Measurements from ENCODE around the gene BEGAIN. TPM values are rescaled to one million over a fixed set of nuclear protein-coding genes. Genes with fewer than 3 reads are reported as not detected.

The BEGAIN gene
- total and polyA plus RNA-seq, 2 experiments from 2014 or later, result 1.4 to 2.5 TPM

DNA sequence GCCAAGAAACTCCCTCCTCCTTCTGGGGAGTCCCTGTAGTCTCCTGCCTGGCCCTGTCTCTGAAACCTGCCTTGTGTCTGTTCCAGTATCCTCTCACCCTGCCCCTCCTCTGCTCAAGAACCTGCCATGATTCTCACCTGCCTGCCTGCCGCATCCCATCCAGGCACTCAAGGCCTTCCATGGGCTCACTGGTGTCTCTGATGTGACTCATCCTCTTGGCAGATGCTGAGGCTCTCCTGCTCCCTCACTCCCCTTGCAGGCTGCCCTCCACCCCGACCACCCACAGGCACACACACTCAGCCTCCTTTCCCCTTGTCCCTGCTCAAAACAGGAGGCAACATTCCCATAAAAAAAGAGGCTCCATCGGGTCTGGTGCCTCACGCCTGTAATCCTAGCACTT, 5.8 kb upstream of the BEGAIN start:
- TF ChIP-seq EZH2phosphoT487 (IDR thresholded peaks at IDR 0.05; ENCODE audit: low read depth, severe bottlenecking, unreplicated experiment) (no peak), EZH2 (IDR thresholded peaks at IDR 0.05; ENCODE audit: borderline replicate concordance) (no peak)
- TF ChIP-seq, protein P1, sequence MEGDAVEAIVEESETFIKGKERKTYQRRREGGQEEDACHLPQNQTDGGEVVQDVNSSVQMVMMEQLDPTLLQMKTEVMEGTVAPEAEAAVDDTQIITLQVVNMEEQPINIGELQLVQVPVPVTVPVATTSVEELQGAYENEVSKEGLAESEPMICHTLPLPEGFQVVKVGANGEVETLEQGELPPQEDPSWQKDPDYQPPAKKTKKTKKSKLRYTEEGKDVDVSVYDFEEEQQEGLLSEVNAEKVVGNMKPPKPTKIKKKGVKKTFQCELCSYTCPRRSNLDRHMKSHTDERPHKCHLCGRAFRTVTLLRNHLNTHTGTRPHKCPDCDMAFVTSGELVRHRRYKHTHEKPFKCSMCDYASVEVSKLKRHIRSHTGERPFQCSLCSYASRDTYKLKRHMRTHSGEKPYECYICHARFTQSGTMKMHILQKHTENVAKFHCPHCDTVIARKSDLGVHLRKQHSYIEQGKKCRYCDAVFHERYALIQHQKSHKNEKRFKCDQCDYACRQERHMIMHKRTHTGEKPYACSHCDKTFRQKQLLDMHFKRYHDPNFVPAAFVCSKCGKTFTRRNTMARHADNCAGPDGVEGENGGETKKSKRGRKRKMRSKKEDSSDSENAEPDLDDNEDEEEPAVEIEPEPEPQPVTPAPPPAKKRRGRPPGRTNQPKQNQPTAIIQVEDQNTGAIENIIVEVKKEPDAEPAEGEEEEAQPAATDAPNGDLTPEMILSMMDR (IDR thresholded peaks at IDR 0.05; ENCODE audit: poor library complexity), result no peak
- Histone ChIP-seq H3K4me1 (ENCODE audit: insufficient read depth) (no peaks in the 10 kb centered on the region), H3K79me2 (no peaks in the 10 kb centered on the region), H3K9me2 (replicated peaks; ENCODE audit: insufficient read depth) (no peaks in the 10 kb centered on the region), H3K4me2 (no peak overlapping the region), H2AFZ (no peak overlapping the region), H3K4me3 (no peak overlapping the region), H3K27me3 (peaks cover 22% of the 10 kb centered on the region), H3K36me3 (replicated peaks; ENCODE audit: insufficient read depth, low read depth) (no peaks in the 10 kb centered on the region), H4K20me1 (ENCODE audit: insufficient read depth, poor library complexity, severe bottlenecking) (no peaks in the 10 kb centered on the region), H3K27ac (no peak overlapping the region), H3K9me3 (ENCODE audit: low read depth) (no peaks in the 10 kb centered on the region)
- WGBS (ENCODE audit: low lambda C conversion rate, missing lambda C conversion rate), result 80% methylated on average over 3 of the region's 4 CpGs
- no peak for DNase-seq (ENCODE audit: low spot score)

DNA sequence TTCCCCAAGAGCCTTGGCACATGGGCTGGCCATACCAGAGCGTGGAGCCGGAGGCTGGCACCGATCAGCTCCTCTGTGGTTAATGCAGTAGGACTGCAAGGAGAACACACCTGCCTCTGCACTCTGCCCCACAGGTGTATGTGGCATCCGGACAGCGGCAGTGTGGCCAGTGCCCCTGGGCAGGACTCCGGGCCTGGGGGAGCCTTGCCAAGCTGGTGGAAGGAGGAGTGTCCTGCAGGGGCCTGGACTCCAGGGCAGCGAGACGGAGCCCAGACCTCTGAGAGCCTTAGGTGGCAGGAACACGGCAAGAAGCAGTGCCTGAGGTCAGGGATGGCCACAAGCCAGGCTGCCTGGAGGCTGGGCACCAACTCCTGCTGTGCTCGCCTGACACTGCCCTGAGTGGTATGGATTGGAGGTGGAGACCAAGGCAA, 5.3 kb upstream of the BEGAIN start:
- H3K36me3 ChIP-seq (replicated peaks; ENCODE audit: insufficient read depth, low read depth), result no peaks in the 10 kb centered on the region
- no peaks in the 10 kb centered on the region for H4K20me1 ChIP-seq (ENCODE audit: insufficient read depth, poor library complexity, severe bottlenecking)
- H3K4me3 ChIP-seq, result no peak overlapping the region
- peaks cover 24% of the 10 kb centered on the region for H3K27me3 ChIP-seq
- WGBS (ENCODE audit: low lambda C conversion rate, missing lambda C conversion rate), result 90% methylated on average over 10 of the region's 10 CpGs
- H3K27ac ChIP-seq, result no peak overlapping the region
- H2AFZ ChIP-seq, result no peak overlapping the region
- TF ChIP-seq, protein P1 (IDR thresholded peaks at IDR 0.05; ENCODE audit: poor library complexity), result no peak
- TF ChIP-seq EZH2phosphoT487 (IDR thresholded peaks at IDR 0.05; ENCODE audit: low read depth, severe bottlenecking, unreplicated experiment), result no peak
- TF ChIP-seq EZH2 (IDR thresholded peaks at IDR 0.05; ENCODE audit: borderline replicate concordance), result no peak
- H3K4me1 ChIP-seq (ENCODE audit: insufficient read depth), result no peaks in the 10 kb centered on the region
- H3K79me2 ChIP-seq, result no peaks in the 10 kb centered on the region
- DNase-seq (ENCODE audit: low spot score), result no peak
- H3K9me2 ChIP-seq (replicated peaks; ENCODE audit: insufficient read depth), result no peaks in the 10 kb centered on the region
- H3K9me3 ChIP-seq (ENCODE audit: low read depth), result no peaks in the 10 kb centered on the region
- H3K4me2 ChIP-seq, result no peak overlapping the region

DNA sequence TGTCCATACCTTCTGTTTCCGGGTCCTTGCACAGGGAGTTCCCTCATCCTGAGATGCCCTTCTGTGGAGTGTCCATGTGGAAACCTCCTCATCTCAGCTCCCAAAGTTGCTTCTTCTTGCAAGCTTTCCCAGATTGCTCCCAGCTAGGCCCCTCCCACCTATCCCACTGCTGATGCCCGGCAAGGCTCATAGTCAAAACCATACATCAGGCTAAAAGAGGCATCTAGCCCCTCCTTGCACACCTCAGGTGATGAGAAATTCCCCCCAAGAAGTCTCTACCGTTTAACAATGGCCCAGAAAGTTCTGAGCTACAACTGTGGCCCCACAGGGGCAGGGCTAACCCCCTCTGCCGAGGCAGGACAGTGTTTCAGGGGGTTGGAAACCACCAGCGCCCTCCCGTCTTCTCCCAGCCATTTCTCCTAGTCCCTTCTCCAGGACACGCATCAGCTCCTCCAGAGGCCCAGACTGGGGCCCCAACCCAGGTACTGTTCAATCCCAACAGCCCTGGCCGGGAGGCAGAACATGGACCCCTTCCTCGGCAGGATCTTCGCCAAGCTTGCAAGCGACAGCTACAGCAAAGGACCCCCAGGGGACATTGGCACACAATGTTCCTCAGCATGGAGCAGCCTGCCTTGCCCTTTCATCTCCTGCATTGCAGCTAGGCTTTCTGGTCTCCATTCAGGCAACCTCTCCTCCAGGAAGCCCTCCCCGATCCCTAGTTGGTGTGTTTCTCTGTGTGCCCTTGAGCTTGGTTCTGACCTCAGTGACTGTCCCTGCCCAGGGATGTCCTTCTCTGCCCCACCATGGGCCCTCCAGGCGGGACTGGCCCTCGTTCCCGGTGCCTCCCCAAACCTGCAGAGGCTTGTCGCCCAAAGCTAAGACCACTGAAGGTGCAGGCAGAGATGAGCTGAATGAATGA, 4.5 kb upstream of the BEGAIN start:
- Histone ChIP-seq H3K36me3 (replicated peaks; ENCODE audit: insufficient read depth, low read depth) (no peaks in the 10 kb centered on the region), H2AFZ (no peak overlapping the region), H3K79me2 (no peaks in the 10 kb centered on the region), H3K27ac (no peak overlapping the region), H3K4me1 (ENCODE audit: insufficient read depth) (no peaks in the 10 kb centered on the region), H3K4me3 (no peak overlapping the region), H3K4me2 (no peak overlapping the region), H3K9me3 (ENCODE audit: low read depth) (no peaks in the 10 kb centered on the region), H3K27me3 (peaks cover 23% of the 10 kb centered on the region), H4K20me1 (ENCODE audit: insufficient read depth, poor library complexity, severe bottlenecking) (no peaks in the 10 kb centered on the region), H3K9me2 (replicated peaks; ENCODE audit: insufficient read depth) (no peaks in the 10 kb centered on the region)
- no peak for DNase-seq (ENCODE audit: low spot score)
- 88% methylated on average over 16 of the region's 16 CpGs for WGBS (ENCODE audit: low lambda C conversion rate, missing lambda C conversion rate)
- TF ChIP-seq EZH2 (IDR thresholded peaks at IDR 0.05; ENCODE audit: borderline replicate concordance), result no peak
- TF ChIP-seq EZH2phosphoT487 (IDR thresholded peaks at IDR 0.05; ENCODE audit: low read depth, severe bottlenecking, unreplicated experiment), result no peak
- TF ChIP-seq, protein P1 (IDR thresholded peaks at IDR 0.05; ENCODE audit: poor library complexity), result no peak

All from hepatocyte (in vitro differentiated cells).